Smooth muscle cell (in vitro differentiated cells): ENCODE results near the gene DHRS13. TPM values are rescaled to one million over a fixed set of nuclear protein-coding genes. Genes with fewer than 3 reads are reported as not detected.
A peak's percentile ranks its signal among the peaks of the same experiment; 100 is the strongest.

Experiments
- DNase-seq: peaks from one replicate; lab custom pipeline; 2025; ENCODE audit not compliant: unreplicated experiment; lab: John Stamatoyannopoulos, UW
- H2AFZ ChIP-seq: fragments of 200-600 bp; sonication (generic); 2 replicates; pipeline ENCODE4 v1.6.0; 2016; ENCODE audit warnings: antibody characterized with exemption, low read depth, mild to moderate bottlenecking
- H3F3A ChIP-seq: fragments of 200-600 bp; sonication (generic); 2 replicates; pipeline ENCODE4 v1.6.0; 2017; ENCODE audit warnings: antibody characterized with exemption, low read depth
- H3K27ac ChIP-seq: fragments of 200-600 bp; sonication (generic); 2 replicates; pipeline ENCODE4 v1.5.1; 2016; ENCODE audit warnings: low read depth, mild to moderate bottlenecking
- H3K27me3 ChIP-seq: fragments of 200-600 bp; sonication (generic); 2 replicates; pipeline ENCODE4 v1.6.1; 2016; ENCODE audit warnings: low read depth, mild to moderate bottlenecking
- H3K36me3 ChIP-seq: fragments of 200-600 bp; sonication (generic); 2 replicates; pipeline ENCODE4 v1.5.1; 2016; ENCODE audit warnings: low read depth
- H3K4me1 ChIP-seq: fragments of 200-600 bp; sonication (generic); 2 replicates; pipeline ENCODE4 v1.5.1; 2016; ENCODE audit warnings: low read depth
- H3K4me2 ChIP-seq: fragments of 200-600 bp; sonication (generic); 2 replicates; pipeline ENCODE4 v1.6.0; 2016; ENCODE audit warnings: mild to moderate bottlenecking
- H3K4me3 ChIP-seq: fragments of 200-600 bp; sonication (generic); 2 replicates; pipeline ENCODE4 v1.5.1; 2016; ENCODE audit warnings: mild to moderate bottlenecking
- H3K79me2 ChIP-seq: fragments of 200-600 bp; sonication (generic); 2 replicates; pipeline ENCODE4 v1.6.0; 2016; ENCODE audit warnings: low read depth, mild to moderate bottlenecking
- H3K9ac ChIP-seq: fragments of 200-600 bp; sonication (generic); 2 replicates; pipeline ENCODE4 v1.6.0; 2016; ENCODE audit warnings: low read depth
- H3K9me3 ChIP-seq: fragments of 200-600 bp; sonication (generic); replicated peaks from 2 replicates; pipeline ENCODE4 v1.5.1; 2016; ENCODE audit warnings: low read depth
- H4K20me1 ChIP-seq: fragments of 200-600 bp; sonication (generic); 2 replicates; pipeline ENCODE4 v1.6.0; 2016; ENCODE audit warnings: low read depth
- WGBS: methylation state at CpG from one replicate; pipeline ENCODE4 v1.1.7; 2016; ENCODE audit warnings: low lambda C conversion rate; 5-methylcytosine and 5-hydroxymethylcytosine counted together
- polyA plus RNA-seq: library from polyadenylated mRNA; unstranded; fragments of >200 nt; fragmentation: Nextera tagmentation; extraction: Ambion mirVana; gene quantifications from 2 replicates; pipeline ENCODE4 v1.2.1, GENCODE V29; 2016
- total RNA-seq: library from RNA; depleted of rRNA; stranded (reverse); fragments of >200 nt; gene quantifications from 2 replicates; pipeline ENCODE4 v1.2.3, GENCODE V29; 2014
- TF ChIP-seq, protein P1 (sequence below): fragments of 200-600 bp; sonication (generic); IDR thresholded peaks from 2 replicates; pipeline ENCODE4 v1.5.1; 2017; ENCODE audit warnings: borderline replicate concordance, mild to moderate bottlenecking, antibody characterized with exemption; ENCODE audit not compliant: insufficient read depth, poor library complexity, severe bottlenecking

Gene DHRS13
- total and polyA plus RNA-seq, 2 experiments from 2014 or later, result 6.0 to 10.1 TPM

DNA sequence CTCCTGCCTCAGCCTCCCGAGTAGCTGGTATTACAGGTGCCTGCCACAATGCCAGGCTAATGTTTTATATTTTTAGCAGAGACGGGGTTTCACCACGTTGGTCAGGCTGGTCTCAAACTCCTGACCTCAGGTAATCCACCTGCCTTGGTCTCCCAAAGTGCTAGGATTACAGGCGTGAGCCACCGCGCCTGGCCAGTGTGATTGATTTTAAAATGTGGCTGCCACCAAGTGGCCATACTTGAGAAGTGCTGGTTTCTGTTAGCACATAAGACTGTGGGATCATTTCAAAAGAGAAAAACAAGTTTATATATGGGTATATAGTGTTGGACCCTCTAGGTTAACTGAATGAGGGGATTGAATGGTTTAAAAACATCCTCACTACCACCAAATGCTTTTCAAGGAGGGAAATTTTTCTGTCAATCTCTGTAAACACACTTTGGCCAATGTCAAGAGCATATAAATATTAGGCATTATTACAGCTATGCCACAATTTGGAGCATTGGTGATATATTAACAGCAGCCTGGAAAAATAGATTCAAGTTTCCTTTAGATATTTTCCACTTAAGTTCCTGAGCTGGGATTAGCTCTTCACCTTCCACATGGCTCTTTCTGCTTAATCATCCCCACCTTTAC, 13.5 kb upstream of the DHRS13 start:
- 74% methylated on average over 6 of the region's 6 CpGs for WGBS
- Histone ChIP-seq H3K4me2 (no peak overlapping the region), H3K9ac (no peak overlapping the region), H3F3A (peaks cover 12% of the 10 kb centered on the region), H3K4me1 (no peaks in the 10 kb centered on the region), H3K79me2 (no peaks in the 10 kb centered on the region), H3K9me3 (no peaks in the 10 kb centered on the region), H2AFZ (no peak overlapping the region), H4K20me1 (peaks cover 75% of the 10 kb centered on the region), H3K4me3 (no peak overlapping the region), H3K36me3 (peaks cover 21% of the 10 kb centered on the region), H3K27ac (no peak overlapping the region), H3K27me3 (no peaks in the 10 kb centered on the region)
- no peak for DNase-seq
- TF ChIP-seq, protein P1, sequence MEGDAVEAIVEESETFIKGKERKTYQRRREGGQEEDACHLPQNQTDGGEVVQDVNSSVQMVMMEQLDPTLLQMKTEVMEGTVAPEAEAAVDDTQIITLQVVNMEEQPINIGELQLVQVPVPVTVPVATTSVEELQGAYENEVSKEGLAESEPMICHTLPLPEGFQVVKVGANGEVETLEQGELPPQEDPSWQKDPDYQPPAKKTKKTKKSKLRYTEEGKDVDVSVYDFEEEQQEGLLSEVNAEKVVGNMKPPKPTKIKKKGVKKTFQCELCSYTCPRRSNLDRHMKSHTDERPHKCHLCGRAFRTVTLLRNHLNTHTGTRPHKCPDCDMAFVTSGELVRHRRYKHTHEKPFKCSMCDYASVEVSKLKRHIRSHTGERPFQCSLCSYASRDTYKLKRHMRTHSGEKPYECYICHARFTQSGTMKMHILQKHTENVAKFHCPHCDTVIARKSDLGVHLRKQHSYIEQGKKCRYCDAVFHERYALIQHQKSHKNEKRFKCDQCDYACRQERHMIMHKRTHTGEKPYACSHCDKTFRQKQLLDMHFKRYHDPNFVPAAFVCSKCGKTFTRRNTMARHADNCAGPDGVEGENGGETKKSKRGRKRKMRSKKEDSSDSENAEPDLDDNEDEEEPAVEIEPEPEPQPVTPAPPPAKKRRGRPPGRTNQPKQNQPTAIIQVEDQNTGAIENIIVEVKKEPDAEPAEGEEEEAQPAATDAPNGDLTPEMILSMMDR, result peak; percentile 56

DNA sequence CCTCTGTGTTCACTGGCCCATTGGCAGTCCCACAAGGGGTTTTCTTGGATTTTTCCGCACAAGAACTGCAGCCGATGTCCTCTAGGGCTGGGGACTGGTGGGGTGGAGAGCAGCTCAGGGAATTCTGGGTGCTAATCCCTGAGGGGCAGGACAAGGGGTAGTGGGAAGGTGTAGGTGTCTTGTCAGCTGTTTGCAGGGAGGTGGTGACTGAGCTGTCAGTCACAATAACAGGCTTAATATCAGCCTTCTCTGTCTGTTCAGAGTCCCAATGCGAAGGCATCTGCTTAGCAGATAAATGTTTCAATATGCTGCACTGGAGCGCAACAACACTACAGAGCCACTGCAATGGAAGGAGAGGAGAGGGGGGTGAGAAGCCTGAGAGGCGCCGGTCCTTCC, 10.1 kb upstream of the DHRS13 start:
- Histone ChIP-seq H3F3A (peaks cover 33% of the 10 kb centered on the region), H4K20me1 (peaks cover 93% of the 10 kb centered on the region), H3K4me2 (no peak overlapping the region), H3K27me3 (no peaks in the 10 kb centered on the region), H2AFZ (no peak overlapping the region), H3K9me3 (no peaks in the 10 kb centered on the region), H3K36me3 (peaks cover 21% of the 10 kb centered on the region), H3K27ac (no peak overlapping the region), H3K9ac (no peak overlapping the region), H3K4me3 (no peak overlapping the region), H3K79me2 (no peaks in the 10 kb centered on the region), H3K4me1 (peaks cover 3% of the 10 kb centered on the region)
- DNase-seq, result no peak
- WGBS, result 93% methylated on average over 5 of the region's 6 CpGs
- TF ChIP-seq, protein P1, result no peak

GRCh38 chr17:28912281-28912937, 9.5 kb upstream of the DHRS13 start:
- no peak overlapping the region for H3K4me2 ChIP-seq
- TF ChIP-seq, protein P1, result peak; percentile 16
- no peak overlapping the region for H2AFZ ChIP-seq
- peaks cover 16% of the 10 kb centered on the region for H3K36me3 ChIP-seq
- DNase-seq, result no peak
- peak overlapping the region; percentile 29 for H3K27ac ChIP-seq
- H3K9ac ChIP-seq, result no peak overlapping the region
- no peak overlapping the region for H3K4me3 ChIP-seq
- H3K27me3 ChIP-seq, result no peaks in the 10 kb centered on the region
- no peaks in the 10 kb centered on the region for H3K9me3 ChIP-seq
- WGBS, result 95% methylated on average over 20 of the region's 20 CpGs
- H3K4me1 ChIP-seq, result peaks cover 3% of the 10 kb centered on the region
- peaks cover 93% of the 10 kb centered on the region for H4K20me1 ChIP-seq
- no peaks in the 10 kb centered on the region for H3K79me2 ChIP-seq
- peaks cover 33% of the 10 kb centered on the region for H3F3A ChIP-seq
